SKM-1 treated with dmso at 0.1 percent for 144 hours (cell line): ENCODE measurements around the gene VSIR.

ENCODE experiments used
- DNase-seq: peaks from one replicate; lab custom pipeline; 2025; ENCODE audit not compliant: unreplicated experiment; lab: John Stamatoyannopoulos, UW

The VSIR gene

DNA sequence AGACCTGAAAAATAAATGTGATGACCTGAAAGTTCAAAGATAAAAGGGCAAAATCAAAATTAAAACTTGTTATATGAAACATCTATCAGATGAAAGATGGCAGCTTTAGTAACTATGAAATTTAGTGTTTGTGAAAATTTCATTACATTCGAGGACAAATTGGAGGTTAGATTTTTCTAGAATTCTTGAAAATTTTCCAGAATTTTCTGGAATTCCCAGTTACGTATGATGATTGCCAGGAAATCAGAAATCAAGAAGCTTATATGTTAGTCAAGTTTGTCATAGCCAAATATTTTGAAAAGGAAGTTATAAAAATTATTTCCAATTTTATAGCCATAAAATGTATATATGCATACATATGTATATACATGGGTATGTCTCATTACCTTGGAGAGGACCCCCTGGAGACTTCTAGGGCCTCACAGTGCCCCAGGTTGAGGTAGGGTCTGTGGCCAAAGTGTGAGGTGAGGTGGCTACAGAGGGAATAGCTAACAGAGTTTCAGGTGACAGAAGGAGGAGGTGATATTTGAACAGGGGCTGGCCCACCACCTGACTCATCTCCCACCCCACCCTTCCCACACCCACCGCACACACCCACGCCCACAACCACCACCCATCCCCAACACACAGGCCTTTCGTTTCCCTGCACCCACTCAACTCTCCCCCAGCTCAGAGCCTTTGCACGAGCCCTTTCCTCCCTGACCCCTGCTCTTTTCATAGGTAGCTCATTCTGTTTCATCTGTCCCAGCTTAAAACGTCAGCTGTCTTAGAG lies 75.2 kb downstream of the VSIR start:
- no peak for DNase-seq
